Esophagus squamous epithelium (tissue), 5 donors: ENCODE measurements around the gene COL18A1. TPM values are rescaled to one million over a fixed set of nuclear protein-coding genes. Genes with fewer than 3 reads are reported as not detected.

Experiments
- DNase-seq: peaks from one replicate; lab custom pipeline; 2025; lab: John Stamatoyannopoulos, UW
- H3K27ac ChIP-seq, 4 donors: fragments of 200-600 bp; sonication (generic); one replicate each; pipeline ENCODE4 v1.5.1; 2016 to 2019; ENCODE audit warnings: mild to moderate bottlenecking in 1 of 4
- H3K27me3 ChIP-seq, 4 donors: fragments of 200-600 bp; sonication (generic); 1 replicate in 3 of 4; 2 replicates in 1 of 4; pipeline versions ENCODE4 v1.5.1 to v1.6.0; 2017 to 2021; ENCODE audit warnings: antibody characterized with exemption in 1 of 4
- H3K36me3 ChIP-seq, 3 donors: fragments of 200-600 bp; sonication (generic); one replicate each; pipeline ENCODE4 v1.5.1; 2016 to 2019
- H3K4me1 ChIP-seq, 3 donors: fragments of 200-600 bp; sonication (generic); one replicate each; pipeline ENCODE4 v1.5.1; 2017 to 2019
- H3K4me3 ChIP-seq, 4 donors: fragments of 200-600 bp; sonication (generic); 1 replicate in 3 of 4; 2 replicates in 1 of 4; pipeline ENCODE4 v1.5.1; 2016 to 2019; ENCODE audit warnings: mild to moderate bottlenecking in 2 of 4, moderate library complexity in 1 of 4
- H3K9me3 ChIP-seq, 3 donors: fragments of 200-600 bp; sonication (generic); one replicate each; pipeline ENCODE4 v1.5.1; 2016 to 2019
- CTCF ChIP-seq, 6 experiments: fragments of 450-650 bp in 4 of 6; fragments of 200-600 bp in 2 of 6; sonication (generic) in 2 of 6; IDR thresholded peaks; one replicate each; pipeline ENCODE4 v1.5.1; 2016 to 2019; ENCODE audit warnings: antibody characterized with exemption in 6 of 6, mild to moderate bottlenecking in 4 of 6, moderate library complexity in 4 of 6
- POLR2A ChIP-seq, 4 donors: fragments of 450-650 bp; IDR thresholded peaks; one replicate each; pipeline ENCODE4 v1.6.1; 2017; ENCODE audit warnings: antibody characterized with exemption in 4 of 4, mild to moderate bottlenecking in 4 of 4, moderate library complexity in 3 of 4
- WGBS, 2 donors: methylation state at CpG; one replicate each; pipeline ENCODE4 v1.1.5; 2018; 5-methylcytosine and 5-hydroxymethylcytosine counted together
- intact Hi-C: fragments of 100-400 bp; cut with DNase I; formaldehyde crosslinking; loops from one replicate; pipeline ENCODE4 v1.15.0; 2022
- total RNA-seq, 4 donors: library from RNA; depleted of rRNA; stranded (reverse); fragments of >200 nt; gene quantifications; one replicate each; pipeline ENCODE4 v1.1.0, GENCODE V29; 2016
- donor health status: DM: yes; HTN: yes; CAD: no.

COL18A1 gene
- total RNA-seq, 4 donors from 2014 or later, result 38.9 to 69.0 (median 52.5) TPM

- H3K4me3 ChIP-seq, result no peak overlapping the region
- intact Hi-C loops, result no loop called here
- WGBS, 2 donors, result no CpG with 5 or more reads among the region's 13 CpGs
- H3K36me3 ChIP-seq, result peaks cover 0 to 63% (median 0%) of the 10 kb centered on the region in 3 donors
- no peaks in the 10 kb centered on the region for H3K4me1 ChIP-seq
- TF ChIP-seq CTCF (IDR thresholded peaks at IDR 0.05) (no peak), POLR2A (IDR thresholded peaks at IDR 0.05) (no peak)
- no peak overlapping the region for H3K27ac ChIP-seq
- no peak for DNase-seq
- no peaks in the 10 kb centered on the region for H3K9me3 ChIP-seq
- H3K27me3 ChIP-seq, result no peaks in the 10 kb centered on the region
Measured at GRCh38 chr21:45506836-45507522, 102.0 kb downstream of the COL18A1 start.

- Histone ChIP-seq H3K4me3 (no peak overlapping the region), H3K36me3 (peaks cover 0 to 69% (median 0%) of the 10 kb centered on the region in 3 donors), H3K9me3 (no peaks in the 10 kb centered on the region), H3K27ac (no peak overlapping the region), H3K4me1 (no peaks in the 10 kb centered on the region), H3K27me3 (no peaks in the 10 kb centered on the region)
- DNase-seq, result no peak
- TF ChIP-seq POLR2A (IDR thresholded peaks at IDR 0.05) (no peak), CTCF (IDR thresholded peaks at IDR 0.05) (no peak)
- 82% methylated on average over 5 of the region's 9 CpGs; no CpG with 5 or more reads in 1 of the 2 donors for WGBS, 2 donors
- intact Hi-C loops, result no loop called here
Measured at GRCh38 chr21:45507523-45507875, 102.5 kb downstream of the COL18A1 start.

GRCh38 chr21:45507888-45508508 lies 103.0 kb downstream of the COL18A1 start:
- TF ChIP-seq POLR2A (IDR thresholded peaks at IDR 0.05), result no peak
- no peak for TF ChIP-seq CTCF (IDR thresholded peaks at IDR 0.05)
- H3K36me3 ChIP-seq, result peaks cover 0 to 74% (median 0%) of the 10 kb centered on the region in 3 donors
- WGBS, 2 donors, result 94 to 98% methylated on average over 3 of the region's 3 CpGs
- H3K4me1 ChIP-seq, result peaks cover 0 to under 1% (median 0%) of the 10 kb centered on the region in 3 donors
- intact Hi-C loops, result no loop called here
- no peaks in the 10 kb centered on the region for H3K27me3 ChIP-seq
- no peaks in the 10 kb centered on the region for H3K9me3 ChIP-seq
- no peak overlapping the region for H3K27ac ChIP-seq
- H3K4me3 ChIP-seq, result no peak overlapping the region
- DNase-seq, result no peak

- WGBS, 2 donors, result 62 to 73% methylated on average over 10 to 18 of the region's 42 CpGs
- Histone ChIP-seq H3K4me1 (peaks cover 0 to 8% (median 0%) of the 10 kb centered on the region in 3 donors), H3K9me3 (no peaks in the 10 kb centered on the region), H3K27ac (no peak overlapping the region), H3K27me3 (no peaks in the 10 kb centered on the region), H3K36me3 (peaks cover 0 to 75% (median 0%) of the 10 kb centered on the region in 3 donors), H3K4me3 (no peak overlapping the region)
- TF ChIP-seq CTCF (IDR thresholded peaks at IDR 0.05) (no peak), POLR2A (IDR thresholded peaks at IDR 0.05) (no peak)
- DNase-seq, result no peak
- intact Hi-C loops, result no loop called here
Measured at GRCh38 chr21:45508607-45509565, 103.9 kb downstream of the COL18A1 start.
